ENCODE results near the gene CNOT2. TPM values are rescaled to one million over a fixed set of nuclear protein-coding genes. Genes with fewer than 3 reads are reported as not detected.

Gene CNOT2
- polyA plus RNA-seq, 1 experiment, result 56.9 TPM

DNA sequence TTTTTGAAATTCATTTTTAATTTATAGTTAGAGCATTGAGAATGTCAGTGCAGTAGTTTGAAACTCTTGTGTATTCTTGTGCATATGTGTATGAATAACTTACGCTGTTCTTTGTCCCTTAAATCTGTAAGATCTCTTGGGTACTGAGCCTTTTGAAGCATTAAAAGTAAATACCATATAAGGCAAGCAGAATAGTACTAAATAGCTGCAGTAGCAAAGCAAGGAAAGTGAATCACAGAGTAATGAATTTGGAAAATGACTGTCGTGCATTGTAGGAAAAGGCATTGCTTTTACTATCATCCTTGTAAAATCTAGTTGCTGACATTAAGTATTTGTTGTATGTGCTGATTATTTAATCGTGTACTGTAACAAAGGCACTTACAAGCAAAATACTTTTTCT is 12.1 kb downstream of the CNOT2 start:
- ChIA-PET CTCF (no interaction called here), POLR2A (interaction anchor here (0.5 kb wide), 1 partner anchor 51 kb away, joined by 27 read pairs; no protein-coding TSS in a partner anchor)
- H3K4me3 ChIP-seq (ENCODE audit: low read depth, low read length), result no peak overlapping the region
- TF ChIP-seq, protein P1, sequence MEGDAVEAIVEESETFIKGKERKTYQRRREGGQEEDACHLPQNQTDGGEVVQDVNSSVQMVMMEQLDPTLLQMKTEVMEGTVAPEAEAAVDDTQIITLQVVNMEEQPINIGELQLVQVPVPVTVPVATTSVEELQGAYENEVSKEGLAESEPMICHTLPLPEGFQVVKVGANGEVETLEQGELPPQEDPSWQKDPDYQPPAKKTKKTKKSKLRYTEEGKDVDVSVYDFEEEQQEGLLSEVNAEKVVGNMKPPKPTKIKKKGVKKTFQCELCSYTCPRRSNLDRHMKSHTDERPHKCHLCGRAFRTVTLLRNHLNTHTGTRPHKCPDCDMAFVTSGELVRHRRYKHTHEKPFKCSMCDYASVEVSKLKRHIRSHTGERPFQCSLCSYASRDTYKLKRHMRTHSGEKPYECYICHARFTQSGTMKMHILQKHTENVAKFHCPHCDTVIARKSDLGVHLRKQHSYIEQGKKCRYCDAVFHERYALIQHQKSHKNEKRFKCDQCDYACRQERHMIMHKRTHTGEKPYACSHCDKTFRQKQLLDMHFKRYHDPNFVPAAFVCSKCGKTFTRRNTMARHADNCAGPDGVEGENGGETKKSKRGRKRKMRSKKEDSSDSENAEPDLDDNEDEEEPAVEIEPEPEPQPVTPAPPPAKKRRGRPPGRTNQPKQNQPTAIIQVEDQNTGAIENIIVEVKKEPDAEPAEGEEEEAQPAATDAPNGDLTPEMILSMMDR (IDR thresholded peaks at IDR 0.05; ENCODE audit: insufficient read depth, low read depth, low read length), result no peak
- no peaks in the 10 kb centered on the region for H3K27me3 ChIP-seq (ENCODE audit: control insufficient read depth, insufficient read depth, low read length)
- DNase-seq (ENCODE audit: low read depth), result no peak
- no peaks in the 10 kb centered on the region for H3K36me3 ChIP-seq (ENCODE audit: control insufficient read depth, insufficient read depth, low read length)

DNA sequence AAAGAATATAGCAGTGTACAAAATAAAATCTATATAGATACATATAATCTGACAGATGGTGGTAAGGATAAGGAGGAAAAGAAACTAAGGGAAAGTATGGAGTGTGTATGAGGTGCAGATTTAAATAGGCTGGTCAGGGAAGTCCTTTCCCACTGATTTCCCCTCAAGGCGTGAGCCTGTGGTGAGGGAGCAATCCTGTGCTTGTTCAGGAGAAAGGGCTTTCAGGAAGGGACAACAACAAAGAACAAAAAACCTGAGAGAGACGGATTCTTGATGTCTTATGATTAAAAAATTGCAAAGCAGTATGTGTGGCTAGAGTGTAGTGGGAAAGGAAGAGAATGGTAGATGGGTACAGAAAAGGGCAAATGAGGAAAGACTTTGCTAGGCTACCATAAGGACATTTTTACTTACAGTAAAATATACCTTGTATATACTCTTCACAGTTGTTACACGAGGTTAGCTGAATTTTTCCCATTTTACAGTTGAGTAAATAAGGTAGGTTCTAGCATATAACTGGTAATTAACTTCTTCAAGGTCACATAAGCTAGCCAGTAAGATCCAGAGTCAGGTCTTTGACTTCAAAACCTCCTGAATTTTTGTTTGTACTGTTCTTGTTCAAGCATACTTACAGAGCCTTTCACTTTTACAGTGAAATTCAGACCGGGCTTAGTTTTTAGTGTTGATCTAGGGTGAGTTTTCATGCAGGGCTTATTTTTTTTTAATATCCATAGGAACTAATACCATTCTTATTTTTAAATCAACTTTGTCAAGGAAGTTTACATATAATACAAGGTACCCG is 15.6 kb downstream of the CNOT2 start:
- DNase-seq (ENCODE audit: low read depth), result no peak
- no peaks in the 10 kb centered on the region for H3K27me3 ChIP-seq (ENCODE audit: control insufficient read depth, insufficient read depth, low read length)
- TF ChIP-seq, protein P1 (IDR thresholded peaks at IDR 0.05; ENCODE audit: insufficient read depth, low read depth, low read length), result no peak
- POLR2A ChIA-PET, result no interaction called here
- CTCF ChIA-PET, result interaction anchor here (1.5 kb wide), 1 partner anchor 12 kb away, joined by 3 read pairs; no protein-coding TSS in a partner anchor
- H3K36me3 ChIP-seq (ENCODE audit: control insufficient read depth, insufficient read depth, low read length), result no peaks in the 10 kb centered on the region
- H3K4me3 ChIP-seq (ENCODE audit: low read depth, low read length), result no peak overlapping the region

DNA sequence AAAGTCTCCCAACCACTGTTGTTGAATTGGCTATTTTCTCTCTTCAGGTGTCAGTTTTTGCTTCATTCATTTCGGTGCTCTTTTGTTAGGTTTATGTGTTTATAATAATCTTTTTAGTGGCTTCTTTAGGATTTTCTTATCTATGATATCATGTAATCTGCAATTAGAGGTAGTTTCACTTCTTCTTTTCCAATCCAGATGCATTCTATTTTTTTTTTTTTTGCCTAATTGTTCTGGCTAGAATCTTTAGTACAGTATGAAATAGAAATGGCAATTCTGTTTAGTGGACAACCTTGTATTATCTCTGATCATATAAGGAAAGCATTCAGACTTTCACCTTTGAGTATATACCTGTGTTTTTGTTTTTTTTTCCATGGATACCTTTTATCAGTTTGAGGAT is 17.4 kb downstream of the CNOT2 start:
- ChIA-PET POLR2A (no interaction called here), CTCF (no interaction called here)
- Histone ChIP-seq H3K27me3 (ENCODE audit: control insufficient read depth, insufficient read depth, low read length) (no peaks in the 10 kb centered on the region), H3K36me3 (ENCODE audit: control insufficient read depth, insufficient read depth, low read length) (no peaks in the 10 kb centered on the region), H3K4me3 (ENCODE audit: low read depth, low read length) (no peak overlapping the region)
- TF ChIP-seq, protein P1 (IDR thresholded peaks at IDR 0.05; ENCODE audit: insufficient read depth, low read depth, low read length), result no peak
- DNase-seq (ENCODE audit: low read depth), result no peak

DNA sequence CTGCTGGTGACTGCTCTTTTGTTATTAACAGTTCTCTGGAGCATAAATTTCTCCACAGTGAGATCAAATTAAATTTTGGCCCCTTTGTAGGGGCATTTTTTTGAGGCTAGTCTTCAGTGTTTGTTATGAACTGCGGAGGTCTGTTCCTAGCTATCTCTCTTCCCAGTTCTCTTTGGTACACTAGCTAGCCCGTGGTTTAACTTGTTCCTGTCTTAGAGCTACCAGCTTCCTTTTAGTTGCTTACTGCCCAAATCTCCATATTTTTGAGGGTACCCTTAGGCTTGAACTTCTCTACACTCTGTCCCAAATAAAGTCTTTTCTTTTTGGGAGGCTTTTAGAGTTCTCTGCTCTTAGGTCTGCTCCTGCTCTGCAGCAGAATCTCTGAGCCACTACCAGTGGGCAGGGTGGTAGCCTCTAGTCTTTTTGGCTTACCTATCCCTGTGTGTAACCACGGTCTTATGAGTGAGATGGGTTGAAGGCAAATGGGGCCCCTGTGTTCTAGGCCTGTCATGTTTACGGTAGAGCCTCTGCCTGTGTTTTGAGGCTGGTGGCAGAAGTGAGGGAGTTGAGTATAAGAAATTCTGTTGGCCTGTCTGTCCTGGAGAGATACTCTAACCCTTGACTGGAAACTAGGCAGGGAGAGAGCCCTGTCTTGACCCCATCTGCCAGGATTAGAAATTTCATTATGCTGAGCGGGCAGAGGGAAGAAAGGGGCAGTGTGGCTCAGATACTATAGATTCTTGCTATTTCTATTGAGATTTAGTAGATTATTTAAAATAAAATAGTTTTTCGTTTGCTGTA is 21.0 kb downstream of the CNOT2 start:
- ChIA-PET CTCF (interaction anchor here (0.6 kb wide), 1 partner anchor 60 kb away, joined by 3 read pairs; no protein-coding TSS in a partner anchor), POLR2A (no interaction called here)
- TF ChIP-seq, protein P1 (IDR thresholded peaks at IDR 0.05; ENCODE audit: insufficient read depth, low read depth, low read length), result no peak
- H3K27me3 ChIP-seq (ENCODE audit: control insufficient read depth, insufficient read depth, low read length), result no peaks in the 10 kb centered on the region
- no peaks in the 10 kb centered on the region for H3K36me3 ChIP-seq (ENCODE audit: control insufficient read depth, insufficient read depth, low read length)
- H3K4me3 ChIP-seq (ENCODE audit: low read depth, low read length), result no peak overlapping the region
- no peak for DNase-seq (ENCODE audit: low read depth)

DNA sequence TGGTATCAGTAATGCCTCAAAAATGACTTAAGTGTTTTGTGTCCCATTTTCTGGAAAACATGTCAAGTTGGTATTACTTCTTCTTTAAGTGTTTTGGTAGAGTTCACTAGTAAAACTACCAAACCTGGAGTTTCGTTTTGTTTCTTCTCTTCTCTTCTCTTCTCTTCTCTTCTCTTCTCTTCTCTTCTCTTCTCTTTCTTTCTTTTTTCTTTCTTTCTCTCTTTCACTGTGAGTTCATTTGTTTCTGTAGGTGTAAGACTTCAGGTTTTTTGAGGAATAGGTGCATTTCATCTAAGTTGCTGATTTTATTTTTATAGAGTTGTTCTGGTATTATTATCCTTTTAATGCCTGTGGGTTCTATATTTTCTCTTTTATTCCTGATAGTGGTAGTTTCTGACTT is 21.9 kb downstream of the CNOT2 start:
- CTCF ChIA-PET, result no interaction called here
- Histone ChIP-seq H3K4me3 (ENCODE audit: low read depth, low read length) (no peak overlapping the region), H3K36me3 (ENCODE audit: control insufficient read depth, insufficient read depth, low read length) (no peaks in the 10 kb centered on the region), H3K27me3 (ENCODE audit: control insufficient read depth, insufficient read depth, low read length) (no peaks in the 10 kb centered on the region)
- DNase-seq (ENCODE audit: low read depth), result no peak
- TF ChIP-seq, protein P1 (IDR thresholded peaks at IDR 0.05; ENCODE audit: insufficient read depth, low read depth, low read length), result no peak
- POLR2A ChIA-PET, result no interaction called here

All from BJ (cell line).